ENCODE measurements around the gene HOMER2.
A peak's percentile ranks its signal among the peaks of the same experiment; 100 is the strongest.

HOMER2 gene

DNA sequence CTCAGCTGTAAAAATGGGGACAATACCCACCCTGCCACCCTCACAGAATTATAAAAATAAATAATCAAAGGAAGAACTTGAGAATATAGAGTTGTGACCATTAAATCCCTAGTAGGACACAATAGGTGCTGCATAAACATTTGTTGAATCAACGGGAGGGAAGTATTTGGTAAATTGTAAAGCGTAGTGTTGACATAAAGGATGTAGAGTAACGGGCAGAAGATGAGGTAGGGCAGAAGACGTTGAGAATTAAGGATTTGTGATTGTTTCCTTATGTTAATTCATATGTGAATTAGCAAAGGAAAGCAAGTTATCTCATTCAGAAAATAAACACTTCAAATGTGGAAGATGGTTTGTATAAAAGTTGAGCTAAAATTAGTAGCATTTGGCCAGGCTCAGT is 40.6 kb upstream of the HOMER2 start:
- H3K9me3 ChIP-seq: no peaks in the 10 kb centered on the region
- no peaks in the 10 kb centered on the region for H3K4me1 ChIP-seq (ENCODE audit: control insufficient read depth in 1 of 2, insufficient read depth in 1 of 2, low read depth in 1 of 2, low read length in 1 of 2)
- no peak overlapping the region for H3K4me3 ChIP-seq (ENCODE audit: low read depth in 1 of 2, low read length in 1 of 2)
- peaks cover 32% of the 10 kb centered on the region for H3K36me3 ChIP-seq
- TF ChIP-seq, protein P1, sequence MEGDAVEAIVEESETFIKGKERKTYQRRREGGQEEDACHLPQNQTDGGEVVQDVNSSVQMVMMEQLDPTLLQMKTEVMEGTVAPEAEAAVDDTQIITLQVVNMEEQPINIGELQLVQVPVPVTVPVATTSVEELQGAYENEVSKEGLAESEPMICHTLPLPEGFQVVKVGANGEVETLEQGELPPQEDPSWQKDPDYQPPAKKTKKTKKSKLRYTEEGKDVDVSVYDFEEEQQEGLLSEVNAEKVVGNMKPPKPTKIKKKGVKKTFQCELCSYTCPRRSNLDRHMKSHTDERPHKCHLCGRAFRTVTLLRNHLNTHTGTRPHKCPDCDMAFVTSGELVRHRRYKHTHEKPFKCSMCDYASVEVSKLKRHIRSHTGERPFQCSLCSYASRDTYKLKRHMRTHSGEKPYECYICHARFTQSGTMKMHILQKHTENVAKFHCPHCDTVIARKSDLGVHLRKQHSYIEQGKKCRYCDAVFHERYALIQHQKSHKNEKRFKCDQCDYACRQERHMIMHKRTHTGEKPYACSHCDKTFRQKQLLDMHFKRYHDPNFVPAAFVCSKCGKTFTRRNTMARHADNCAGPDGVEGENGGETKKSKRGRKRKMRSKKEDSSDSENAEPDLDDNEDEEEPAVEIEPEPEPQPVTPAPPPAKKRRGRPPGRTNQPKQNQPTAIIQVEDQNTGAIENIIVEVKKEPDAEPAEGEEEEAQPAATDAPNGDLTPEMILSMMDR (IDR thresholded peaks at IDR 0.05): no peak
- H3K27me3 ChIP-seq: no peaks in the 10 kb centered on the region
- H3K27ac ChIP-seq: no peak overlapping the region

DNA sequence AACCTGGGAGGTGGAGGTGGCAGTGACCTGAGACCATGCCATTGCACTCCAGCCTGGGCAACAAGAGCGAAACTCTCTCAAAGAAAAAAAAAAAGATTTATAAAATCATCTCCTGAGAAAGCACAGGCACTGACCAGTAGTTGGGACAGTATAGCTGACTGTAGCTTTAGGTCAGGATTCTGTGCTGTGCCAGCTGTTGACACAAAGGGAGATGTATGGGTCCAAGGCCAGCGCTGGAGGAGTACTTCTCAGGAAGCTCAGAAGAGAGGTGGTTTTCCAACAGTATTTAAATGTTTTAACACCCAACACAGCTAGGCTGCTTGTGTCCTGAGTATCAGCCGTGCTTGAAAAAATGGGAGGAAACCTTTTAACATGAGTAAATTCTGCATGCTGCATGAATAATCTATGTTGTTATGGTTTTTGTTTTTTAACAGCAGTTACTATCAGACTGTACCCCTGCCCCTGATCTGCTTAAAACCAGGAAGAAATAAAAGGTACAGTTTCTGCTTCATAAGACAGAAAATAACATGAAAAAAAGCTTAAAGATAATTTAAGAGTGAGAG is 40.0 kb upstream of the HOMER2 start:
- TF ChIP-seq, protein P1 (IDR thresholded peaks at IDR 0.05): no peak
- no peak overlapping the region for H3K27ac ChIP-seq
- peaks cover 37% of the 10 kb centered on the region for H3K36me3 ChIP-seq
- no peaks in the 10 kb centered on the region for H3K9me3 ChIP-seq
- no peaks in the 10 kb centered on the region for H3K27me3 ChIP-seq
- no peaks in the 10 kb centered on the region for H3K4me1 ChIP-seq (ENCODE audit: control insufficient read depth in 1 of 2, insufficient read depth in 1 of 2, low read depth in 1 of 2, low read length in 1 of 2)
- no peak overlapping the region for H3K4me3 ChIP-seq (ENCODE audit: low read depth in 1 of 2, low read length in 1 of 2)

DNA sequence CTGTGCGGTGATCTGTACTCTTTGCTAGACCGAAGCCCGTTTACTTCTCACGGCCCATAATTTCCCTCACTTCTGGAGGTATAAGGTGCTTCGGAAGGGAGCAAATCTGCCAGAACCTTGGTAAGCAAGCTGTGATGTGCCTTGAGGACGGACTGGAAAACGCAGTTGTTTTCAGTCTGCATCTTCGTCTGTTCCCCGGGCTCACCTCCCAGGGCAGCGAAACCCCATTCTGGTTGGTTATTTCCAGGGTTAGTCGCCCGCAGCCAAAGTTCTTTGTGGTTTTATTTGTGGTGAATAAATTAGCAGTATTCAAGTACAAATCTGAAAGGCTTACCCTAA is 33.9 kb upstream of the HOMER2 start:
- no peaks in the 10 kb centered on the region for H3K27me3 ChIP-seq
- TF ChIP-seq, protein P1 (IDR thresholded peaks at IDR 0.05): no peak
- peak overlapping the region; percentile 88 to 93 for H3K4me3 ChIP-seq (ENCODE audit: low read depth in 1 of 2, low read length in 1 of 2)
- H3K4me1 ChIP-seq (ENCODE audit: control insufficient read depth in 1 of 2, insufficient read depth in 1 of 2, low read depth in 1 of 2, low read length in 1 of 2): peaks cover 15 to 17% of the 10 kb centered on the region in 2 experiments
- H3K27ac ChIP-seq: peak overlapping the region; percentile 74
- peaks cover 34% of the 10 kb centered on the region for H3K36me3 ChIP-seq
- H3K9me3 ChIP-seq: no peaks in the 10 kb centered on the region

DNA sequence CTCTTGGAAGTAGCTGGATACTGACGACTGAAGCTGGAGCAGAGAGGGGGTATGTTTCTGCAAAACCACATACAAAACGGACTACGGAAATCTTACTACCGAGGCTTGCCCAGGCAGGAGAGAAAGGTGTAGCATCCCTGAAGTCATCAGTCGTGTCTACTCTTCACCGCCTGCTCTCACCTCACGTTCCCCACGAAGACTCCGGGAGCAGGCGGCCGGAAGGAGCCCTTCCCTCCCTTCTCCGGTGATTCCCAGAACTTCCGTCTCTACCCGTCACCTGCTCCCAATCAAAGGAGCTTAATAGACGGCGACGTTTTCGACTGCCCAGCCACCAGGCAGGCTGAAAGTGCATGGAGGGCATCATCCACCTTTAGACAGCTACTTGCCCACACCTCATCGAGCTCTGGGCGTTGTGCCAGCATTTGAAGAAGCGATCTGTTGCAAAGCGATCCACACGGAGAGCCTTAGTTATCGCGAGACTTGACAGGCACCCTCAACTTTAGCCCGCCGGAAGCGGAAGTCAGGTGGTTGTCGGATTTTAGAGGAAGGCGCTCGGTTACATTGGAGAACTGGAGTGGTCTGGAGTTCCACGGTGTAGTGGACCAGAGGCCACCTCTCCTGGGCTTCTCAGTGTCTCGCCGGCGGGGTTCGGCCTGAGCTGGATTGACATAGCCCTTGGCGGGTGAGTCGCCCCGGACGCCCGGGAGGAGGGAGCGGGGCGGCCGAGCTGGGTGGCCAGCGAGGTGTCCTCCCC is 33.3 kb upstream of the HOMER2 start, which contains the start of gene RAMAC:
Gene RAMAC, plus strand, starts transcription at position 523 of the 754 bp plus-strand sequence. CDS start 2,809 bp downstream, outside the sequence.
- H3K9me3 ChIP-seq: no peaks in the 10 kb centered on the region
- H3K4me3 ChIP-seq (ENCODE audit: low read depth in 1 of 2, low read length in 1 of 2): peak within 1 kb of the TSS; percentile 88 to 93

DNA sequence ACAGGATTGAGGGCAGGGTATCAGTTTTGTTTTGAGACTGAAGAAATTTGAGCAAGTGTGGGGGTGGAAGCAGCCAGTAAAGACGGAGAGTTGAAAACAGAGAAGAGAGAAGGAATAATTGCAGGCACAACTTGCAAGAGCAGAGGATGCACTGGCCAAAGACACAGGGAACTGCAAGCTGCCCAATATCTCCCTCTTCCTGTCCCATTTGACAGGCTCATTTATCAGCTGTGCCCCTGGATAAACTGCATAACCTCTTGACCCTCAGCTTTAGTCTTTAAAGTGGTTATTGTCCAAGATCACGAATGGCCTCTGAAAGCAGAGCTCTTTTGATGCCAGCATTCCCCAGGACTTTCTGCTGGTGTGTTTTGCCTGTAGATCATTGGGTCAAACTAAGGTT is 28.5 kb upstream of the HOMER2 start:
- TF ChIP-seq, protein P1 (IDR thresholded peaks at IDR 0.05): no peak
- Histone ChIP-seq H3K4me3 (ENCODE audit: low read depth in 1 of 2, low read length in 1 of 2) (no peak overlapping the region), H3K27me3 (no peaks in the 10 kb centered on the region), H3K4me1 (ENCODE audit: control insufficient read depth in 1 of 2, insufficient read depth in 1 of 2, low read depth in 1 of 2, low read length in 1 of 2) (peaks cover 6 to 8% of the 10 kb centered on the region in 2 experiments), H3K27ac (no peak overlapping the region), H3K36me3 (no peaks in the 10 kb centered on the region), H3K9me3 (no peaks in the 10 kb centered on the region)

More for the DNA sequence above, 33.3 kb upstream of the HOMER2 start, which contains the start of gene RAMAC:
- Histone ChIP-seq H3K4me1 (ENCODE audit: control insufficient read depth in 1 of 2, insufficient read depth in 1 of 2, low read depth in 1 of 2, low read length in 1 of 2) (peaks cover 15 to 17% of the 10 kb centered on the region in 2 experiments), H3K27ac (peak within 1 kb of the TSS; percentile 74), H3K36me3 (peaks cover 29% of the 10 kb centered on the region), H3K27me3 (no peaks in the 10 kb centered on the region)
- TF ChIP-seq, protein P1 (IDR thresholded peaks at IDR 0.05): peak; percentile 21

Data from neutrophil (primary cell).